NB4 (cell line): ENCODE data around the gene SESN3.

Experiments used
- POLR2A ChIP-seq: IDR thresholded peaks from 2 replicates; pipeline ENCODE4 v1.6.1; 2011; ENCODE audit warnings: mild to moderate bottlenecking; ENCODE audit not compliant: insufficient read length; ENCODE audit errors: extremely low read depth
- TF ChIP-seq, protein P1 (sequence below): IDR thresholded peaks from one replicate; pipeline ENCODE4 v1.5.1; 2012; ENCODE audit warnings: low read depth, low read length

DNA sequence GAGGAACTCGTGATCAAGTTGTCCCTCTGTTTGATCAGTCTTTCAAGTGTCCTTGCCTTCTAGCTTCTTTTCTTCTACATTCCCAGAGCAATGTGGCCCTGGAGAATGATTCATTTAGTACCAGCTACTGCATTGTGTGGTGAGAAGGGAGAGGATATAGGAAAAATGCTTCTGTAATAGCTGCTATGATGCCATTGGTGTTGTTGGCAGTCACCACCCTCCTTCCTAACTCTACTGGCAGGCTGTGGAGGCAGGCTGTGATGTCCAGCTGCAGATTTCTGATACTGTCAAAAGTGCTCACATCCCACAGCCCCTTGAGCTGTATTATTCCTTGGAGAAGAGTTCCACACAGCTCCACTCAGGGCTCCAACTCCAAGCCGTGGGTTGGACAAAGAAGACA is 88.6 kb downstream of the SESN3 start:
- TF ChIP-seq POLR2A = no peak
- TF ChIP-seq, protein P1, sequence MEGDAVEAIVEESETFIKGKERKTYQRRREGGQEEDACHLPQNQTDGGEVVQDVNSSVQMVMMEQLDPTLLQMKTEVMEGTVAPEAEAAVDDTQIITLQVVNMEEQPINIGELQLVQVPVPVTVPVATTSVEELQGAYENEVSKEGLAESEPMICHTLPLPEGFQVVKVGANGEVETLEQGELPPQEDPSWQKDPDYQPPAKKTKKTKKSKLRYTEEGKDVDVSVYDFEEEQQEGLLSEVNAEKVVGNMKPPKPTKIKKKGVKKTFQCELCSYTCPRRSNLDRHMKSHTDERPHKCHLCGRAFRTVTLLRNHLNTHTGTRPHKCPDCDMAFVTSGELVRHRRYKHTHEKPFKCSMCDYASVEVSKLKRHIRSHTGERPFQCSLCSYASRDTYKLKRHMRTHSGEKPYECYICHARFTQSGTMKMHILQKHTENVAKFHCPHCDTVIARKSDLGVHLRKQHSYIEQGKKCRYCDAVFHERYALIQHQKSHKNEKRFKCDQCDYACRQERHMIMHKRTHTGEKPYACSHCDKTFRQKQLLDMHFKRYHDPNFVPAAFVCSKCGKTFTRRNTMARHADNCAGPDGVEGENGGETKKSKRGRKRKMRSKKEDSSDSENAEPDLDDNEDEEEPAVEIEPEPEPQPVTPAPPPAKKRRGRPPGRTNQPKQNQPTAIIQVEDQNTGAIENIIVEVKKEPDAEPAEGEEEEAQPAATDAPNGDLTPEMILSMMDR = no peak
